HG03342 (cell line): ENCODE results near the gene GRID1.

Source experiments
- ATAC-seq: cut with Tn5 transposase; IDR thresholded peaks from one replicate; pipeline ENCODE4 v1.9.1; 2021; ENCODE audit warnings: mild to moderate bottlenecking, moderate library complexity; ENCODE audit not compliant: unreplicated experiment

GRID1 gene

GRCh38 chr10:85615556-85615955 lies 751.0 kb downstream of the GRID1 start:
- ATAC-seq = no peak

DNA sequence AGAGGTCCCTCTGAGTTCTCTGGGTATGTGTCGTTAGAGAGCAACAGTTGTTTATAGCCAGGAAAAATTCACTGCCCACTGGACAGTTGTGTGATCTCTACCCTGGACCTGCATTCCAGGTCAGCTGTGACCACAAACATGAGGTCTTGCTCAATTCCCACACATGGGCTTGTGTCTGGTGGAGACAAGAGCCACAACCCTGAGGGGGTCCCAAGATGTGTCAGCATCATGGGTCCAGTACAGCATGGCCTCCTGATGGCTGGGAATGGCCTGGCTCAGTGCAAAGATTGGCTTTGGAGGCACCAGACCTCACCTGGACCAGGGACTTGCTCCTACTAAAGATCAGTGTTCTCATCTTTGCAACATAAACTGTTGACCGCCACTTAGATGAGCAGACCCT lies 751.6 kb downstream of the GRID1 start:
- no peak for ATAC-seq

GRCh38 chr10:85614566-85614965 lies 752.0 kb downstream of the GRID1 start:
- no peak for ATAC-seq

DNA sequence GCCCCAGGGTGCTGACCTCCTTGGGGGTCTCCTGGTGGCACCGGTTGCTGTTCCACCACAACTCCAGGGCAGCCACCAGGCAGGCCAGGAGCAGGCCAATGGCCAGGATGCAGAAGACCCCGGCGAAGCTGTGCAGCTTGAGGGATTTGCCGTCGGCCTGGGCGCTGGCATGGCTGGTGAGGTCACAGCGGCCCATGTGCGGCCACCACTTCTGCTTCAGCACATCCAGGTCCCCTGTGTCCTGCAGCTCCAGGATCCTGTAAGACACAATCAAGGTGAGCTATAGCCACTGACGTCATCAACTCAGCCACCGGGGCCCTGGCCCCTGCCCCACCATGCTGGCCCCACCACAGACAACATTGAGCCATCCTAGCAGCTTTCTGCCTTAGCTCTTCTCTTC lies 753.2 kb downstream of the GRID1 start:
- ATAC-seq = no peak

DNA sequence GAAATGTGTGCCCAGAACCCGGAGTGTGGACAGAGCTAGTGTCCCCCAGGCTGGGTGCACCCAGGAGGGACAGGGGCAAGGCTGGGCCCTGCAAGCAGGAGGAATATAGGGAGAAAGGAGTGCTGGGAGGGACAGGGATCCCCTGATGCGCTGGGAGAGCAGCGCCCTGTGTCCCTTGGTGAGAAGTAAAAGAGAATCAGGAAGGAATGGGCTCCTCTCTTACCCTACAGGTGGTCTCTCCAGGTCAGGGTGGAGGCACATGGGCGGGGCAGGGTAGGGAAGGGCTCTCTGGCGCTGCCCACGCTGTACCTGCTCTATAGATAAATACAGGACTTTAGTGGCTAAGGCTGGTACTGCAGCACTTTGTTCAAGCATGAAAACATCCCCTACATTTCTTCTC lies 753.8 kb downstream of the GRID1 start:
- peak; percentile 61 for ATAC-seq

DNA sequence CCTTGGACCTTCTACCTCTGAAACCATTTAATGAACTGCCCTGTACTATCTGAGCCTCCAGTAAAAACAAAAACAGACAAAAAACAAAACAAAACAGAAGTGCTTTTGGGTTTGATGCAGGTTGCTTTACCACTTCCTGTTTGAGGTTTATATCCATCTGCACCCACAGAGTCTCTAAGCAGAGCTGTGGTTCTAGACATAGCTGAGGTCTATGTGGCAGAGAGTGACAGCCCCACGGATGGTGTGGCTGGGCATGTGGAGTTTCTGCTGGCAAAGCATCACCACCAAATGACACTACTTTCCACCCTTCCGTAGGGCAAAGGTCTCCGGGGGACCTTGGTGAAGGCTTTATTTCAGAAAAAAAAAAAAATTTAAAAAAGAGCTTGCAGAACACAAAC lies 754.2 kb downstream of the GRID1 start:
- peak; percentile 84 for ATAC-seq

DNA sequence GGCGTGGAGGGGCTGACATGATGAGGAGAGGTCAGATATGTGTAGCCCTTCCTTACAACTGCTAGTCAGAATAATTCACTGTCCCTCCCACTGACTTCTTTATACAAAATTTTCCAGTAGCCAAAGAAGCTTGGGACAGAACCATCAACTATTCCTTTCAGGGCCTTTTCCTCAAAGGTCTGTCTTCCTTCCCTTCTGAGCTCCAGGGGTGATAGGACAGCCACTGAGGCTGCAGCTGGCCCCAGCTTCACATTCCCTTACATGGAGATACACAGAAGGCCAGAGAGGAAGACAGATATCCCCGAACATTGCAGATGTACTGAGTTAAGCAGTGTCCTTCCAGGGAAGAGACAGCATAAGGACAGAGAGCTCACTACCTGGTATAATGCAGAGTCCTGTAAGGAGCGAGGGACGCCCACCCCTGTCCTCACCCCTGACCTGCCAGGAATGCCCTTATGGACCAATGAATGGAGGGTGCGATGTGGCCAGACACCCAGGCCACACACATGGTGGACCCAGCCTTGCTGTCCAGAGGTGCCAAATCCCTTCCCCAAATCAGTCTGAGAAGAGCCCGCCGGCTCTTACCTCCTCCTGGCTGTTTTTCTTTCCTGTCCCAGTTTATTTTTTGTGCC lies 754.7 kb downstream of the GRID1 start:
- no peak for ATAC-seq

DNA sequence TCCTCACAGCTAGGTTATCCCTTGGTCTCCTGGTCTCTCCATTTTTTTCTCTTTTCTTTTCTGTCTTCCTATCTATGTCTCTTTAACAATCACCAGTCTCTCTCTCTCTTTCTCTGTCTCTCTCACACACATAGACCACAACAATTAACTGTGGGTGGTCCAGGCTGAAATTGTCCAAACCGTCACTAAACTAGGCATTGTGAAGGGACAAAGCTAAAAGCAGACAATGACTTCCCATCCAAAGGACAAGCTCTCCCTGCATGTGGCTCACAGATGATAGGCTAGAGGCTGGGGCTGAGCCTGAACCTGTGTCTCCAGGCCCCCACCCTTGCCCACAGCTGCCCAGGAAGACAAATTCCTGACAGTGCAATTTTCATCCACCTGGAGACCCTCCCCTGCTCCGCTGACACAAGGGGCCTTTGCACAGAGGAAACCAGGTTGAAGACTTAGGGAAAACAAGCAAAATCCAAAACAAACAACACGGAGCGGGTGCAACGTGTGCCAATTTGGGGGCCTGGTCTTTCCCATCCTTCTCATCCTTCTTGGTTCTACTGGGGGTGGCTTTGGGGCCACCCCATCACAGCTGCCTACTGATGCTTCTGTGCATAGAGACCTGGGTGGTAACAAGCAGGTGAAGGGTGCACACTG lies 755.4 kb downstream of the GRID1 start:
- ATAC-seq = no peak

DNA sequence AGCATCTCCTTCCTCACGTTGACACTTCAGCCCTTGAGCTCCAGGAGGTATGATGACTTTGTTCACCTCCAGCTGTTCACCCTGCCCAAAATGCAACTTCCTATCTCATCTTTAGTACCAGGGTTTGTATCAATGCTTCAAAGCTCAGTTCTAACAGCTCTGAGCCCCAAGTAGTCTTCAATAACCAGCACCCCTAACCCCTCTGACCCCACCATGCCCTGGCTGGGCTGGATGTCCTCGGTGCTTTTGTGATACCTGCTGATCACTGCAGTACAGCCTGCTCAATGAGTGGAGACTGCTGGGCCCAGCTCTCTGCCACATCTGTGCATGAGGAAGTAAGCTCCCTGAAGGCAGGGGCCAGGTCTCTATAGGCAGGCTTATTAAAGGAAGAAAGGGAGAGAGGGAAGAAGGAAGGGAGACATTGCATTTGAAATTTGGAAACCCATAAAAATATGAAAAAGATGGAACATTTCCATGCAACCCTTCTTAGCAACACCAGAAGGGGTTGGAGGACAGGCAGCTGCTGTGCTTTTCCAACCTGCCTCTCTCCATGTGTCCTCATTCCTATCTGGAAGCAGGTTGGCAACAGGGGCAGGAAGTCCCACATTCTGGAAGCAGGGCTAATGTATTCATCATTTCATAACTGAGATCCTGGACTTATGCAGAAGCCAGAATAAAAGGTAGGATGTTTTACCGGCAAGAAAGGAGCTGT lies 756.1 kb downstream of the GRID1 start:
- ATAC-seq = no peak

DNA sequence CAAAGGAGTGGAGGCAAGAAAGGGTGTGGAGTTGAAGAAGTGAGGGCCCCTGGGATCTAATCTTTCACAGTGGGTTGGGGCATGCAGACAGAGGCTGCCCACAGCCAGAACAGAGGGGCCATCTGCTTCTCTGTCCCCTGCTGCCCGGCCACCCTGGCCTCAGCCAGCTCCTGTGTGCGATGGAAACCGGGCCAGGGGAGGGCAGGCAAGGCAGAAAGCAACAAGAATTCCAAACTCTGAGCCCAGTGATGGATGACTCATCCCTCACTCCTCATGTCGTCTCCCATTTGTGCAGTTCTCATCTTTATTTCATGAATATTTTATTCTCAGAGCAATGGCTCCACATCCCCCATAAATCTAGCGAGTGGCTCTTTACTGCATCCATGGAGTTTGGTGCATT lies 757.1 kb downstream of the GRID1 start:
- ATAC-seq = no peak

DNA sequence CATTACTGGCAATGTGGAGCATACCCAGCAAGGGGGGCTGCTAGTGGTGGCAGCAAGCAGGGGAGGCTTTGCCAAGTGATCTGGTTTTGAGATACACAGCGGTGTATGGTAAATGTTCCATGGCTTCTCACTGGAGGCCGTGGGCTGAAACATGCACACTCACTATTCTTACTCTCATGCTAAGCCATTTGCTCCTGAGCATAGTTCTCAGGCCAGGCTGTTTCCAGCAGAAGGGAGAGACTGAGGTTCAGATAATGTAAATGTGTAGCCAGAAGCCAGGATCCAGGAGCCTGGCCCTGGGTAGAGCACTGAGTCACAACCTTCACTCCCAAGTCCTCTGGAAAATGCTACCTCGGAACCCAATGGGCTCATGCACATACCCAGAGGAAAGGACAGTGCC lies 757.9 kb downstream of the GRID1 start:
- ATAC-seq = no peak

DNA sequence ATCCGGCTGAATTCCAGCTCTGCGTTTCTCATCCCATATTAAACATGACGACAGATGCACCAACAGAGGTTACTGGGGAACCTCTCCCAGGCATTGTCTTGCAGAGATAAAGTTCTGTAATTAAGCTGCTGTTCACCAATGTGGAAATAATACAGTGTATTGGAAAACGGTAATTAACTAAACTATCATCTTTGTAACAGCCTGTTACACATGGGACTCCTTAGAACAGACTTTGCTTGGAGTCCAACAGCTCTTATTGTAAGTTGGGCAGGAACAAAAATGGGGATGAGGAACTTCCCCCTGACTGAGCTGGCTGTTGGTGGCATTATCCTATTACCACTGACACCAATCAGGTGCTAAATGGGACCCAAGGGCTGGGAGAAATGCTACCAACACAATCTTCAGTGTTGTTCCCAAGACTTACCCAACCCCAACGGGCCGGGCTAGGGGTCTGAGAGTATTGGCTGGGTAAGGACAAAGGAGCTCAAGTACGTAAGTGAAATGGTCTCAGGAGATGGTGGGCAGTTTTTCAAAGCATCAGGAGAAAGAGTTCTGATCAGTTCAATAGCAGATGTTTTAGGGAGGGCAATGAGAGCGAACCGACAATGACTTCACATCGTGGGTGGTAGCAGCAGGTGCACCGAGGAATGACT lies 759.4 kb downstream of the GRID1 start:
- no peak for ATAC-seq

- no peak for ATAC-seq
These were observed 760.2 kb downstream of the GRID1 start for GRCh38 chr10:85606401-85606800.

- no peak for ATAC-seq
These were observed 761.7 kb downstream of the GRID1 start for GRCh38 chr10:85604884-85605283.

- no peak for ATAC-seq
These were observed 762.4 kb downstream of the GRID1 start for GRCh38 chr10:85604136-85604725.

- ATAC-seq = no peak
These were observed 763.2 kb downstream of the GRID1 start for GRCh38 chr10:85603151-85603940.

DNA sequence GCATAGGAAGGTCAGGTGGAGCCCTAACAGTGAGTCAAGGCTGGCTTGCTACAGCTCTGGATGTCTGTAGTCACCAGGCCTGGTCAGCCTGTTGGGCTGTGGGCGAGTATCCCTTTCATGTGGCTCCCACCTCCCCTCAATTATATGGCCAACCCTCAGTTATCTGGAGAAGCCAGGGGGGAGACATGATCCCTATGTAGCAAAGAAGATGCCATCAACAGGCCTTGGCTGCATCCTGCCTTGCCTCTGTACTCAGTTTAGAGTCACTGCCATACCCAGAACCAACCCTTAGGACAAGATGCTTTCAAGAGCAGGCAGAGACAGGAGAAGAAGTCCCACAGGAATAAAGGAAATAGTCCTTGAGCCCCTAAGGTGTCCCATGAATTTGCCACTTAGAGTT lies 763.9 kb downstream of the GRID1 start:
- ATAC-seq = no peak

DNA sequence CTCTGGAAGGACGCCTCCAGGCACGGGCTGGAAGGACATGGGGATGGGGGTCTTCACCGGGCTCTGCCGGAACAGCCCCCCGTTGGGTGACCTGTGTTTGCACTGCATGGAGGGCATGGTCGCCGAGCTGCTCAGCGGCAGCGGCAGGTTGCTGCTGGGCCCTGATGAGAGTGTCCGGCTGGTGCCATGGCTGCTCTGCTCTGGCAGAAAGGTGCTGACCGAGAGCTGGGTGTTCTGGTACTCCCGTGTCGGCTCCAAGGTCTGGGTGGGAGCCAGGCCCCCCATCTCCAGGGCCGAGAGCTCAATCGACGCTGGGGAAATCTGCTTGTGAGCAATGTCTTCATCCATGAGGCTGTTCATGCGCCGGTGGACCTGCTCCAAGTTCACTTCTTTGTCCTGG lies 764.3 kb downstream of the GRID1 start:
- no peak for ATAC-seq

GRCh38 chr10:85601526-85601925 lies 765.1 kb downstream of the GRID1 start:
- no peak for ATAC-seq

DNA sequence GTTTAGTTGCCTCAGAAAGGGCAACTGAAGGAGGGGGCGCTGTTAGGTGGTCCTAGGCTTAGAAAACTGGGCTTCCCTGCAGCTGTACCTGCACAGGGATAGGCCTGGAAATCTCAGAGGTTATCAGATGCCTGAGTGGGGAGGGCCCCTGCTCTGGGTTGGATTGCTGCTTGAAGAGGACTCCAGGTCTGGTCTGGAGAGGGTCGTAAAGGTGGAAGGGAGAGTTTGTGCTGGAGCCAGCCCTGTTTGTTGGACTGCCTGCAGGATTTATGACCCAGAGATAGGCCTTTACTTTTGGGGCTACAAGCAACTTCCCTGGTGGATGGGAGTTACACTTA lies 765.9 kb downstream of the GRID1 start:
- no peak for ATAC-seq
